Stimulated activated CD4-positive, alpha-beta T cell treated with anti-CD3 and anti-CD28 coated beads, Interleukin-2, amount 100 ng/mL, for 48 hours (primary cell): ENCODE data around the gene ZBTB8A.
A peak's percentile ranks its signal among the peaks of the same experiment; 100 is the strongest.
"Not testable (repeated sequence)": the region's sequence is repeated elsewhere in the genome, so short reads cannot be mapped to it uniquely, and the experiment has no call there.

ENCODE experiments used
- DNase-seq, 2 donors: peaks; one replicate each; pipeline ENCODE4 v3.0.0-alpha.2; 2020

ZBTB8A gene

DNA sequence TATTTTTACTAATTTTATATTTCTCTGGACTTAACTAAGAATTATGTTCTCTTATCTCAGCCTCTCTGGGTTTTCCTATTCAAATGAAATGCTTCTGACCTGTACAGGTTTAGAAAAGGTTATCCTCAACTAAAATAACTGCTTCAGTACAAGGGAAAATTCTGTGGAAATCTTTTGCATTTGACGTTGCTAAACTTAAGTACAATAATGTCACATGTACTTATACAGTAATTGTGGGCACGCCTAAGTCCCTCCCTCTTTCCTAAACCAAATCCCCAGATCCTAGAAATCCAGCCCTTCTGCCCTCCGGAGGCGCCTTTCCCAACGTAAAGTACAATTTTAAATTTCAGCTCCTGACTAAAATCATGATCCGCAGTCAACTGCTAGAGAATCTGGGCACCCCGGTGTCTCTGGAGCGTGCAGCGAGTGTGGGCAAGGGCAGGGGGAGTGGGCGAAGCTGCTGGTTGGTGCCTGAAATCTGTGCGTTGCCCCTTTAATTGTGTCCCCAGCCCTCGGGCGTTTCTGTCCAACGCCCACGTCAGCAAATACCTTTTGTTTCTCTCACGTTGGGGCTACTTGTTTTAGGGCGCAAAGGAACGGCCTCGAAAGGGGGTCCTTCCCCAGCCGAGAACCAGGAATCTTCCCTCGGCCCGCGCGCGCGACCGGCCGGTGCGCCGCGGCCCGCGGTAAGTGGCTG is at the start of gene ZBTB8A:
Gene ZBTB8A (plus strand): TSS at position 541 of the 697 bp plus-strand sequence. CDS start 53,505 bp downstream, outside the sequence.
- peak in 1 of 2 donors; percentile 9 for DNase-seq

DNA sequence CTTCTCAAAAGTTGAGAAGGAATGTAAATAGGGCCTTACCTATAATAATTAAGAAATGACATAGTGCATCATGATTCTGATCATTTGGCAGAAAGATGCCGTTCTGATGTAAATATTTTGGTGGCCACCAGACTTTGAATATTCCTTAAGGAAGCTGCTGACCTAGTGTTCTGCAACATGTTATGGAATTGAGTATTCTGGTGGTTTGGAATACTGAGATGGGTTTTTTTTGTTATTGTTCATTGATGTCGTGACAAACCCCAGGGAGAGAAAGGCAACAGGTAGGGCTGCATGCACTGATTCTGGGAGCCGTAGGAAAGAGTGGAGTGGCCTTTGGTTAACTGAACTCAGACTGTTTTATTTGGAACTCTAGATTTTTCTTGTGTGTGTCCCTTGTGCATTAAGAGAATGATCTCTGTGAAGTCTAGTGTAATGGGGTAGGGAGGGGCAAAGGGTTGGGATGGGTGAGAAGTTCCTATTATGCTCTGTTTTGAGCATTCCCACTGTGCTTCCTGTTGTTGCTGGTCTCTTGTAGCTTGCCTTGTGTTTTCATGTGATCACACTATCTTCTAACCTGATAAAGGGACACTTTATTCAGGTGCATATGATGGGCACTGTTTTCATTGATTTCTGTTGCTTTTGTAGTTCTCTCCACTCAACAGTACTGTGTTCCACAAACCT is 49.3 kb upstream of the ZBTB8A start:
- no peak for DNase-seq

DNA sequence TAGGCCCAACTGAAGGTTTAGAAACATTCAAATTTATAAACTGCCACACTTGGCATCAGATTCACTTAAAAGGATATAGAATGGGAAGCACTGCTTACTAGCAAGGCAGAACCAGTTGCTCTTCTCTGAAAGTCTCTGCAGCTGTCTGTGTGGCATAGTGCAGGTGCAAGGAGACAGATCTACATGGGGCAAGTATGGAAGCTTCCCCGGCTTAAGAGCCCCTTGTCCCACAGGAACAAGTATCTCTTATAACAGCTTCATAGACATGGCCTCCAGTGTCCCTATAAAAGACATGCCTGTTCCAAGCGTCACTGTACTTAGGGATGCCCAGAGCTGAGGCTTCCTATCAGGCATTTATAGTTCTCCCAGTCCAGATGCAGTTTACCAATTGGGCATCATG is 47.8 kb upstream of the ZBTB8A start:
- DNase-seq = no peak

DNA sequence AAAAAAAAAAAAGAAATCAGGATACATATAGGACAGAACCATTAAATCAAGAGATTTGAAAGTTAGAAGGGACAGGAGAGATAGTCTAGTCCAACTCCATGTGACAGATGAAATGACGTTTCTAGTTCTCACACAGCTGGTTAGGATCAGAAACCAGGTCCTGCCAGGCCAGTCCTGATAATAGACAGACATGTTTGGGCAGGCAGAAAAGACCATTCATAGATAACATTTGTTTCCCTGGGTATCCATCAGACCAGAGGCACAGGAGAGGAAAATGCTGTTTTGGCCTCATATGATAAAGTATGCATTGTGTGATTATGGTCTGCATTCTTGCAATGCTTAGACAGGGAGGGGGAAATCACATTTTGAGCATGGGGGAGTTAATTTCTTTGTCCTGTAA is 45.0 kb upstream of the ZBTB8A start:
- DNase-seq = no peak

DNA sequence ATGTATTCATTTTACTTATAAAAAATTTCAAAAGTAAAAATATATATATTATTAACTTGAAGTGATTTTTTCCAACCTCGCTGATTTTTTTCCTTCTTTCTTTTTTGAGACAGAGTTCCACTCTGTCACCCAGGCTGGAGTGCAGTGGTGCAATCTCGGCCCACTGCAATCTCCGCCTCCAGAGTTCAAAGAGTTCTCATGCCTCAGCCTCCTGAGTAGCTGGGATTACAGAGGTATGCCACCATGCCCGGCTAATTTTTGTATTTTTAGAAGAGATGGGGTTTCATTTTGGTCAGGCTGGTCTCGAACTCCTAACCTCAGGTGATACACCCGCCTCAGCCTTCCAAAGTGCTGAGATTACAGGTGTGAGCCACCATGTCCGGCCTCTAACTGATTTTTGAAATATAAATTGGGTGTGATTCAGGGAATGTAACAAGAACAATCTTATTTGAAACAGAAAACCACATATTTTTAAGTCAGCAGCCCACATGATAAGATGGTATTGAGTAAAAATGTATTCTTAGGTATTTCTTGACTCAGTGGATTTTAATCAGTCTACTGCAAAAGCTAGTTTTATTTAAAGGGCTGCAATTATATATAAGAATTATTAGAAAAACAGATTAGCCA is 44.4 kb upstream of the ZBTB8A start:
- DNase-seq = no peak

DNA sequence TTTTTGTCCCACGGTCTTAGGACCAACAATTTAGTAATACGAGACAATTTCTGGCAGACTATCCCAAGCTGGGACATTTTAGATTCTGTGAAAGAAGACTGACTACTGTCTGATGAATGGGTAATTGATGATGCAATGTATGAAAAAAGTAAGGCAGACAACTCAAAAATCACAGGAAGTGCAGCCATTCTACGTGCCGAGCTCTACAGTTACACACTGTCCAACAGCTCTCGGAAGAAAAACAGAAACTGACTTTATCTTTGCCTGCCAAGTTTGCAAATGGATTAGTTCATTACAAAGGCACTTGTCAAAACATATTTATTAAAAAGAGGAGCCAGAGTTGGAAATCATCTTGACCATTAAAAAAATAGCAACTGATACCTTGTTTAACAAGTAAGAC is 43.1 kb upstream of the ZBTB8A start:
- no peak for DNase-seq

DNA sequence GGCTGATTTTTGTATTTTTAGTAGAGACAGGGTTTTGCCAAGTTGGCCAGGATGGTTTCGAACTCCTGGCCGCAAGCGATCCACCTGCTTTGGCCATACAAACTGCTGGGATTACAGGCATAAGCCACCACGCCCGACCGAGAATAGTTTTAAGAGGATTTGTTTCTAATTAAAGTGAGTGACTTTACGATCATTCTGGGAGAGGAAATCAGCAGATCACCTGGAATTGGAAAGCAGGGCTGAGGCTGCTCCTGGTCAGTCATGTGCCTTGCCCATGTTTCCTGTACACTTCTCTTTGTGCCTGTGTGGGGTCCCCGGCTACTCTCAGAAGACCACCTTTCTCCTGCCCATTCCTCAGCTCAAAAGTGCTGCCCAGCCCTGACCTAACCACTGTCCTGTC is 40.5 kb upstream of the ZBTB8A start:
- DNase-seq = no peak

DNA sequence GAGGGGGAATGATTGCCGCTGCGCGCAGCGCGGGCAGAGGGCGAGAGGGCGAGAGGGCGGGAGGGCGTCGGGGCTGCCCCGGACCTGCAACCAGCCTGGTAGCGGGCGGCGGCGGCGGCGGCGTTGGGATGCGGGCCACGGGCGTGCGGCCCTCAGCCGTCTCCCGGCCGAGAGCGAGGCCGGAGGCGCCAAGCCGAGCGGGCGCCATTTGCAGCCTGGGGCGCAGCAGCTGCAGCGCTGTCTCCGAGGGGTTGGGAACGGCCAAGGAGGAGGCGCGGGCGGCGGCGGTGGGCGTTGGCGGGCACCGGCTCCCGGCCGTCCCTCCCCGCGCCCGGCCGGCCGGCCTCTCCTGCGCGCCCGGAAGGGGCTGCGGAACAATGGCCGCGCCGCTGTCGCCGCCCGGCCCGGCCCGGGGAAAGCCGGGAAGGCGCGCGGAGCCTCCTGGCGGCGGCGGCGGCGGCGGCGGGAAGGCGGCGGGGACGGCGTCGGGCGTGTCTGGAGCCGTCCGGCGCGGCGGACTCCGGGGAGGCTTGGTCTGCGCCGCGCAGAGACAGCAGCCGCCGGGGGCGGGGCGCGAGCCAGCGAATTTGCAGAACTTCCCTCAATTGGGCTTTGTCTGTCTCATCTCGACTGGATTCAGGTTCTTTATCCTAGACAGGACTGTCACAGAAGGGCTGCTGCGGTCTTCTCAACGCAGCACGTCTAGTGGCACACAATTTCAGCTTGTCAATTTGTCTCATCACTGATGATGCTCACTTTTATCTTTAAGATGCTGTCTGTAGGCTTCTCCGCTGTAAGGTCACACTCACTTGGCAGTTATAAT is 38.6 kb upstream of the ZBTB8A start:
- DNase-seq = peak; percentile 21 to 29

DNA sequence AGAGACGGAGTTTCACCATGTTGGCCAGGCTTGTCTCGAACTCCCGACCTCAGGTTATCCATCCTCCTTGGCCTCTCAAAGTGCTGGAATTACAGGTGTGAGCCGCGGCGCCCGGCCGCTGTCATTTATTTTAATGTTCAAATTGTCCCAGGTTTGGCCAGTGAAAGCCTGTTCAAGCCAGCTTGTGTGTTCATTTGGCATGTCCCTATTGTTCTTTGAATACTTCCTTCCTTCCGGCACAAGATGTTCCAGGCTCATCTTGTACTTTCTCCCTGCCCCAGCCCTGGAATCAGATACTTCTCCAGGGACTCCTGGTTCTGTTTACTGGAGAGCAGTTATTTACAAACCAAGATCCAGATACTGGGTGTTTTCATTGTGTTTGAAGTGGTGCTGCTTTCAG is 37.4 kb upstream of the ZBTB8A start:
- DNase-seq = no peak

DNA sequence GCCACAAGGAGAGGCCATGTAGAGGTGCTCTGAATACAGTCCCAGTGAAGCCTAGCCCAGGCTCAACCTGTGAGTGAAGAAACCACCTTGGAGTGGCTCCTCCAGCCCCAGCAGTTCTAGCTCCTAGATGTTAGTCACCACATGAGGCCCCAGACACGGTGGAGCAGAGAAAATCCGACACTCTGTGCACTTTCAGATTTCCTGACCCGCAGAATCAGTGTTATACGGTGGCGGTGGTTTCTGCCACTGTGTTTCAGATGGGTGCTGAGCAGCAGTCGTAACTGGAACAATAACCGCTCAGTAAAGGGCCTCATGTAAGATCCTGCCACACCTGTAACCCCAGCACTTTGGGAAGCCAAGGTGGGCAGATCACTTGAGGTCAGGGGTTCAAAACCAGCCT is 36.1 kb upstream of the ZBTB8A start:
- no peak for DNase-seq

DNA sequence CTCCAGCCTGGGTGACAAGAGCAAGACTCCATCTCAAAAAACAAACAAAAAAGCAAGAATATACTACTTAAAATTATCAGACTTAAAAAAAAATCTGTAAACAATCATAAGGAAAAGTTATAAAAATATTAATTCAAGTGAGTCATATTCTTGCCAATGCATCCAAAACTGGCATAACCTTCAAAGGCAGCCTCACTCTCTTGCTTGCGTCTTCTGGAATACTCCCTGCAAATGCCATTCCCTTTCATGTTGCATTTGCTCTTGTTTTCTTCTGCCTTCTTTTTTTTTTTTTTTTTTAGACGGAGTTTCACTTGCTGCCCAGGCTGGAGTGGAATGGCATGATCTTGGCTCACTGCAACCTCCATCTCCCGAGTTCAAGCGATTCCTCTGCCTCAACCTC is 32.2 kb upstream of the ZBTB8A start:
- no peak for DNase-seq

DNA sequence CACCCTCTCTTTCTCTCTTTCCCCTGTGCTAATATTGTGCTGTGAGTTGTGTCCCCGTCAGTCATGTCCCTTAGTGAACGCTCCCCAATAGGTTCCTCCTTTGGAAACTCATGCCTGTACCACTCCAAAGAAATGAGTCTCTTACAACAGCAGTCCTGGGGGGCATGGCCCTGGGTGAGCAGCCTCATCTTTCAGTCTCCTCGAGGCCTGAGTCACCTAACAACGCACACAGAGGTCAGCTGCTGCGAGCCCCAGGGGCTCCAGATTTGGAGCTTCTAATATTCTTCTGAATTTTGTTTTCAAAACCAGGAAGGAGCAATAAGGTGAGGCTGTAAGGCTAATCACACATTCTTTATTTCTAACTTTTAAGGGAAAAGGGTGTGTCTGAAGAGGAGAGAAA is 30.5 kb upstream of the ZBTB8A start:
- DNase-seq = no peak

DNA sequence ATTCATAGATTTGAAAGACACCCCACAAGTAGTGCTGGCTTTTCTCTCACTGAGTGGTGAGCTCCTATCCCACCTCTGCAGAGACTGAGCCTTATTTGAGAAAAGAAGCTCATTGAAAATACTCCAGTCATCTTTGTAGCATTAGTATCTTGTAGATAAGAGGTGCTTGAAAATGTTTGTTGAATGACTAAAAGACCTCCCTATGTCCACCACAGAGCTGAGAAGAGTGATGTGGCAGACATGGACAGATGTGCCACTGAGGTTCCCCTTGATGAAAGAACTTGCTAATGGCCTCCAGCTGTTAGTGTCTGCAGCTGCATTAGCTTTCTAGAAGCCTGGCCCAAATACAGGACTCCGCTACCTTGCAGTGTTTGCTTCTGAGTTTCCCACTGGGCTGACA is 29.3 kb upstream of the ZBTB8A start:
- DNase-seq = no peak

DNA sequence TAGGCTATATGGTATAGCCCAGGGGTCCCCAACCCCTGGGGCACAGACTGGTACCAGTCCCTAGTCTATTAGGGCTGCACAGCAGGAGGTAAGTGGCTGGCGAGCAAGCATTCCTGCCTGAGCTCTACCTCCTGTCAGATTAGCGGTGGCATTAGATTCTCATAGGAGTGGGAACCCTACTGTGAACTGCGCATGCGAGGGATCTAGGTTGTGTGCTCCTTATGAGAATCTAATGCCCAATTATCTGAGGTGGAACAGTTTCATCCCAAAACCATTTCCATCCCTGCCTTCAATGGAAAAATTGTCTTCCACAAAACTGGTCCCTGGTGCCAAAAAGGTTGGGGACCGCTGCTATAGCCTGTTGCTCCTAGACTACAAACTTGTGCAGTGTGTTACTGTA is 22.8 kb upstream of the ZBTB8A start:
- no peak for DNase-seq

DNA sequence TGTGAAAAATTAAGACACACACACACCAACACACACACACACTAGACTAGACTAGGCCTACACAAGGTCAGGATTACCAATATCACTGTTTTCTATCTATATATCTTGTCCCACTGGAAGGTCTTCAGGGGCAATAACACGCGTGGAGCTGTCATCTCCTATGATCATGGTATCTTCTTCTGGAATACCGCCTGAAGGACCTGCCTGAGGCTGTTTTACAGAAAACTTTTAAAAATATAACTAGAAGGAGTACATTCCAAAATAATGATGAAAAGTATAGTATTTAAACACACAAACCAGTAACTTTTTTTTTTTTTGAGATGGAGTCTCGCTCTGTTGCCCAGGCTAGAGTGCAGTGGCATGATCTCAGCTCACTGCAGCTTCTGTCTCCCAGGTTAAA is 20.3 kb upstream of the ZBTB8A start:
- DNase-seq = no peak

DNA sequence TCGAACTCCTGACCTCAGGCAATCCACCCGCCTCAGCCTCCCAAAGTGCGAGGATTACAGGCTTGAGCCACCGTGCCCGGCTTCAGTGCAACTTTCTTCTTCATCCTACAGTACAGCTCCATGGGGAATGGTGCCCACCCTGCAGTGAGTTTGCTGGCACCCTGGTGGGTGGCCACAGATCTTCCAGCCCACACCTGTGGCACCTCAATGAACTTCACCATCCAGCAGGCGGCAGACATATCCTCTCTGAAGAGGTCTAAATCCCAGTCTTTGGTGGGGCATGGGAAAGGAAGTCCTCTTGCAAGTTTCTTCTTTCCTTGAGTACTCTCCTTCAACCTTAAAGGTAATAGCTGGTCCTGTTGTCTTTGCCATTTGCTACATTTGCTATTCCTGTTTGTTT is 18.1 kb upstream of the ZBTB8A start:
- no peak for DNase-seq

DNA sequence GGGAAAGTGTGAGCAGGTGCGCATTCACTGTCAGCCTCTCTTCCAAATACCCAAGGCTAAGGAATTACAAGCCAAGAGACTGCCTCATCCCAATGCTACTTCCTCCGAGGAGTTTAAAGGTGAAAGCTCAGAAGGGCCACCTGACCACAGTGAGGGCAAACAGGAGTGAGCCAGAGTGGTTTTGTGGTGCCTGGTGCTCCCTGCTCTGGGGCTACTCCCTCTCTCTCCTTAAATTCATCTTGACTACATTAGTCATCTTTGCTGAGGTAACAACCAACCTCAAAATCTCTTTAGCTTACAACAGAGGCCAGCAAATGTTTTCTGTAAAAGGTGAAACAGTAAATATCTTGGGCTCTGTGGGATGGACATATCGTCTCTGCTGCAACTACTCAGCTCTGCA is 14.2 kb upstream of the ZBTB8A start:
- DNase-seq = no peak

DNA sequence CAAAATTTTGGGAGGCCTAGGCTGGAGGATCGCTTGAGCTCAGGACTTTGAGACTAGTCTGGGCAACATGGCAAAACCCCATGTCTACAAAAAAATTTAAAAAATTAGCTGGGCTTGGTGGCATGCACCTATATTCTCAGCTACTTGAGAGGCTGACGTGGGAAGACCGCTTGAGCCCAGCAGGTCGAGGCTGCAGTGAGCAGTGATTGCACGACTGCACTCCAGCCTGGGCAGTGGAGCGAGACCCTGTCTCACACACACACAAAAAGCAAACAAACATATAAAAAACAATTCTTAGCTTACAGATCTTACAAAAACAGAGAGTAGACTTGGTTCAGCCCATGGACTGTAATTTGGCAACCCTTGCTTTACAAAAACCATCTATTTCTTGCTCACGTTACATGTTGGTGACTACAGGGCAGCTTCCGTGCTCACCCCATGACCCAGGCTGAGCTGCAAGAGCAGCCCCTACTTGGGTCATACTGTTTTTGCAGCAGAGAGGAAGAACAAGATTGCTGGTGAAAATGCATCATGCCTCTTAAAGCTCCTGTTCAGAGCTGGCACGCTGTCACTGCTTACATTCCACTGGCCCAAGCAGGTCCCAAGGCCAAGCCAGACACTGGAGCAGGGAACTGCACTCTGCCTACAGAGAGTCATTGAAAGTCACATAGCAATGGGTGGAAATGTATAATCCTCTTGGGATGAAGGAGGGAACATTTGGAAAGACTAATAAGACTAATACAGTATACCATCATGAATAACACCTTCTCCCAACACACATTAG is 13.4 kb upstream of the ZBTB8A start:
- no peak for DNase-seq

DNA sequence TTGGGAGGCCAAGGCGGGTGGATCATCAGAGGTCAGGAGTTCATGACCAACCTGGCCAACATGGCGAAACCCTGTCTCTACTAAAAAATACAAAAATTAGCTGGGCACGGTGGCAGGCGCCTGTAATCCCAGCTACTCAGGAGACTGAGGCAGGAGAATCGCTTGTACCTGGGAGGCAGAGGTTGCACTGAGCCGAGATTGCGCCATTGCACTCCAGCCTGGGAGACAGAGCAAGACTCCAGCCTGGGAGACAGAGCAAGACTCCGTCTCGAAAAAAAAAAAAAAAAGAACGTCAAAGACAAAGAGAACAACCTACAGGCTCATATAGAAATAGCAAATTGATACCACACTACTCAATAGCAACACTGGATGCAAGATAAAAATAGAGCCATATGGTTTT is 10.7 kb upstream of the ZBTB8A start:
- DNase-seq = not testable (repeated sequence)

DNA sequence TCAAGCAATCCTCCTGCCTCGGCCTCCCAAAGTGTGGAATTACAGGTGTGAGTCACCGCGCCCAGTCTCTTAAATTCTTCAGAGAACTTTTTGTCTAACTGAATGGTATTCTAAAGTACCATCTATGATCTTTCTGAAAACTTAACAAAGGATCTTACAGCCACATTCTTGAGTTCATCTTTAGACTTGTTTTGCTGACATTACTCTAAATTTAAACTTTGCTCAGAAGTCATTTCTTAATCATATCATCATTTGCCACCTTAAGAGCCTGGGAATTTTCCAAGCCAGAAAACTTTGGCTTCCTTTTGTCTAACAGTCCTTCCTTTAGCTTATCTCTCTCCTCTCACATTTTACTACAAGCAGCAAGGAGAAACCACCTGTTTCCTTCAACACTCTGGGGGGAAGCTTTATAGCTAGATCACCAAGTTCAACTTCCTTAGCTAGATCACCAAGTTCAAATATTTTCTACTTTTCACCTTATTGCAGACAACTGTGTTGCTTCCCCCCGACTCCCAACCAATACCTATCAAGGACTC is 5.4 kb upstream of the ZBTB8A start:
- no peak for DNase-seq

DNA sequence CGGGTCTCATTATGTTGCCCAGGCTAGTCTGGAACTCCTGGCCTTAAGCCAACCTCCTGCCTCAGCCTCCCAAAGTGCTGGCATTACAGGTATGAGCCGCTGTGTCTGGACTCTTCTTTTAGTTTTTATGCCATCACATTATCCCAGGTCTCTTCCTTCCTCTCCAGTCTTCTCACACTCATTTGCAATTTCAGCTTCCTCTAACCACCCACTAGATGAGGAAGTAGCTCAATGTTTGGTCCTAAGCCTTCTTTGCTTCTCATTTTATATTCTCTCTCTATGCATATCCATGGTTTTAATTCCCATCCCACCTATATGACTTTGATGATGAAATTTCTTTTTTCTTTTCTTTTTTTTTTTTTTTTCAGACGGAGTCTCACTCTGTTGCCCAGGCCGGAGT is 3.1 kb upstream of the ZBTB8A start:
- no peak for DNase-seq

DNA sequence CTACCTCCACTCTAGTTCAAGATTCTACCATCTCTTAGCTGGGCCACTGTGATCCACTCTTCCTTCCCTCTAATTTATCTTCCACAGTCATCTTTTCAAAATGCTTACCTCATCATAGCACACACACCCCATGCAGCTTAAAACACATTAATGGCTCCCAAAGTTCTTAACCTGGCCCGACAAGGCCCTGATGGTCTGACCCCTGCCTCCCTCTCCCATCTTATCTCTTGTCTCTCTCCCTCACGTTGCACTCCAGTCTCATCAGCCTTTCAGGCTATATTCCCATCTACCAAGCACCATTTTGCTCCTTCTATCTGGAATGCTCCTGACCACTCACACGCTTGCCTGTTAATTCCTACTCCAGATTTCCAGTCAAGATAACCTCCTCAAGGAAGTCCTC is 2.5 kb upstream of the ZBTB8A start:
- DNase-seq = no peak
